Stimulated activated CD8-positive, alpha-beta memory T cell treated with anti-CD3 and anti-CD28 coated beads, Interleukin-7, amount 100 ng/mL, for 4 hours (primary cell): ENCODE measurements around the gene MICAL2.

Experiments used
- DNase-seq, 2 donors: peaks; one replicate each; pipeline ENCODE4 v3.0.0-alpha.2; 2020; ENCODE audit warnings: low read depth in 2 of 2

MICAL2 gene

DNA sequence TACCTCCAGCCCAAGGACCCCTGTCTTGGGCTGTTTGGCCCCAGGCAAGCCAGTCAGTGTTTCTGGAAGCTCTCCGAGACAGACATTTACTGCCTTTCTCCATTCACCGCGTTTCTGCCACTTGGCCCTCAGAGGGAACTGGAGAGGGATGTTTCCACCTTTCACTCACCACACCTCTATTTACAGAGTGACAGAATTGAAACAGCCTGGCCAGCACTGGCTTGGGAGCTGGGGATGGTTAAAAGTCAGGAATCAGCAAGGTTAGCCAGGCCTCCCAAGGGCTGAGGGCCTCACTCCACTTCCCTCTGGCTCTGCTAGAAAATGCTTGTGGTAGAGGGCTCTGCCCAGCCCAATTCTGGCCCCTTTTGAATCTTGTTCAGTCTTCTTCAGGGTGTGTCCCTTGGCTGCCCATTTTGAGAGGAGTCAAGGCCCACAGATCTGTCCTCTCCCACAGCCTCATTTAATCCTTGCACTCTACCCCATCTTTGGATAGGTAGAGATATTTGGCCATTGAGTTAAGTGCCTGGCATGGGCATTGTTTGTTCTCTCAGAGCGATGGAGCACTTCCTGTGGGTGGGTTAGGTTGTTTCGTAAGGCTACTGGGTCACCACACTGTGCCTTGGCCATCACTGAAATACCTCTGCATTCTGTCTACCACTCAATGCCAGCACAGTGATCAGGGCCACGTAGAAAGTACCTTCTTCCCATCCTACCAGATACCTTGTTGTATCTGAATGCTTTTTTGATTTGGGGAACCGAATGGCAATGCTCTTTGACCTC, 119.2 kb downstream of the MICAL2 start:
- no peak for DNase-seq

DNA sequence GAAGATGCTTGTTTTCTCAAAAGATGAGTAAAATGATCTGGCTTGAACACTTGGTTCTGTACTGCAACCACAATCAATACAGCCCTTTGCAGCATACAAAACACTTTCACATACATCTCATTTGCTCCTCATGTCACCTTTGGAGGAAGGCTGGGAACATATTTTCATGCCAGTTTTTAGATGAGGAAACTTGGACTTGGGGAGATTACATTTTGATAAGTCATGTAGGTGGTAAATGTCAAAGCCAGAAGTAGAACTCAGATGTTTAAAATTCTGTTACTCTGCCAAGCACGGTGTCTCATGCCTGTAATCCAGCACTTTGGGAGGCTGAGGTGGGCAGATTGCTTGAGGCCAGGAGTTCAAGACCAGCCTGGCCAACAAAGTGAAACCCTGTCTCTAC, 121.8 kb downstream of the MICAL2 start:
- DNase-seq, result no peak

DNA sequence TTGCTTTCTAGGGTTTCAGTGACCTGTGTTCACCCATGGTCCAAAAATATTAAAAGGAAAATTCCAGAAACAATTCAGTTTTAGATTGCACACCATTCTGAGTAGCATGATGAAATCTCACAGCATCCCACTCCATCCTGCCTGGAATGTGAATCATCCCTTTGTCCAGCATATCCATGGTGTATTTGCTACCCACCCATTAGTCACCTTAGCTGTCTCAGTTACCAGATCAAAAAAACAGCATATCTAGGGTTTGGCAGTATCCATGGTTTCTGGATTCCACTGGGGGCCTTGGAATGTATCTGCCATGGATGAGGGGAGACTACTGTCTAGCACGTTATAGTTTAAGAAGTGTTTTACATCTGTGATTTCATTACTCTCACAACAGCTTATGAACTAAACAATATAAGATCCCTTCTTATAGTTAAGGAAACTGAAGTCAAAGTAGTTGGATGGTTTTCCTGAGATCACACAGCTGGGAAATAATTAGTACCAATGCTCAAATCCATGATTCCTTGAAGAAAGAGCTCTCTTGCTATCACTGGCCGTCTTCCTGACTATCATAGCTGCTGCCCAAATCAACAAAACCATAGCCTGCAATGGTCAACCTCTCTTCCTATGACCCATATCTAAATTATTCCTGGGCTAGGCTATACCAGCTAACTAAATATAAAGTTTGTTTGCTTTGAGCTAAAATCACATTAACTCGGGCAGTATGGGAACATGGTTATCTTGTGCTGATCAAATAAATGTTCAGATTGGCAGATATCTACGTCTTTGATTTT, 122.6 kb downstream of the MICAL2 start:
- DNase-seq, result no peak

DNA sequence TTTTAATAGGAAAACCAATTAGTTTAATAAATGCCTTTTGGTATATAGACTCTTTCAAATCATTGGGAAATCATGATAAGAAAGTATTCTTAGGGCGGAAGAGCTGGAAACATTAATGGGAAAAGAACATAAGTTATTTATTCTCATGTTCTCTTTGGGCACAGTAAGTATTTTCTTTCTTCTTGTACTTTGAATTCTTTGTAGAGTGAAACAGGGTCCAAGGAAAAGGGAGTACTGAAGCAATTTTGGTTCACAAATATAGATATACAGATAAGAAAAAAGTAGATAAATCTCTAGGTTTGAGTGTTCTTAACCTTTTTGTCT, 123.2 kb downstream of the MICAL2 start:
- no peak for DNase-seq

DNA sequence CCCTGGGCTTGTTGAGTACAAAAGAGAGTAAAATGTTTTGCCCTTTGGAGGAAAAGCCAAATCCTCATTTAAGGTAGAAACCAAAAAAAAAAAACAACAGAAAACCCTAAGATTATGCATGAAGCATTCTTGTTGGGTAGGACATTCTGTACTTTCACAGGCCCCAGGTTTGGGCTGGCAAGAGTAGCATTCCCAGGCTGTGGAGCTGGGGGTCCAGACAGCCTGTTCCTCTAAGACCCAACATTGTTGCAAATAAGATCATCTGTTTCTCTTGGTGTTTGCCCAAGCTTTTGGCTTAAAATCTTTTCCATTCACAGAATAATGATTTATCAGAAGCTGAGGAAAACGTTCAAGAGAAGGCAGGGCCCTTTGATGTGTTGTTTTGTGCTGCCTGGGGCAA, 123.8 kb downstream of the MICAL2 start:
- DNase-seq, result no peak

DNA sequence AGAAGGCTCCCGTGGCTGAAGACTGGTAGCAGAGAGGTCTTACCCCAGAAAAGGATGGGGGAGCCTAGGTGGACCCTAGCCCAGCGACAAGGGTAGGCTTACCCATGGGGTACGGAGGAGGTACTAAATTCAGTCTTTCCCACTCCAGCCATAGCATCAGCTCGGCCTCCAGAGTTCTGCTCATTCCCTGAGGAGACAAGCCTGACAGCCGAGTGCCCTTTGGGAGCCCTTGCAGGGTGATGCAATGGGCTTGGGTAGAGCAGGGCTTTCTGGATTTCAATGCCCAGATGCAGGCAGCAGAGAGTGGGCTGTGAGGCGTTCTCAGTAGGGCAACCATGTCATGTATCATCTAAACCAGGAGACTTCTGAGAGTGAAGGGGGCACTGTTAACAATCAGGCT, 124.7 kb downstream of the MICAL2 start:
- DNase-seq, result no peak

DNA sequence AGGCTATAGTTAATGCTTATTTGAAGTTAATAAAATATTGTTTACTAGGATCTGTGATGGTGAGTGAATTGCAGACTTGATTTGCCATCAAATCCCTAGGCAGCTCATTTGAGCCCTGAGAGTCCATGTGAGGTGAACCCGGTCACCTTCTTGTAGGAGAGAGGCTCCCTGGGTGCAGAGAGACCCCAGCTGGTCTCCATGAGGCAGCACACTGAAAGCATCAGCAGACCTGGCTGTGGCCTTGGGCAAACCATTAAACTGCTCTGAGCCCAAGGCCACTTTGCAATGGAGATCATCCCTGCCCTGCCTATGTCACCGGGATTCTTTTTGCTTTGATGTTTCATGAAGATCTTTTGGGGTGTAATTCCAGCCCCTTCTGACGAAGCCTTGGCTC, 125.2 kb downstream of the MICAL2 start:
- DNase-seq, result no peak

DNA sequence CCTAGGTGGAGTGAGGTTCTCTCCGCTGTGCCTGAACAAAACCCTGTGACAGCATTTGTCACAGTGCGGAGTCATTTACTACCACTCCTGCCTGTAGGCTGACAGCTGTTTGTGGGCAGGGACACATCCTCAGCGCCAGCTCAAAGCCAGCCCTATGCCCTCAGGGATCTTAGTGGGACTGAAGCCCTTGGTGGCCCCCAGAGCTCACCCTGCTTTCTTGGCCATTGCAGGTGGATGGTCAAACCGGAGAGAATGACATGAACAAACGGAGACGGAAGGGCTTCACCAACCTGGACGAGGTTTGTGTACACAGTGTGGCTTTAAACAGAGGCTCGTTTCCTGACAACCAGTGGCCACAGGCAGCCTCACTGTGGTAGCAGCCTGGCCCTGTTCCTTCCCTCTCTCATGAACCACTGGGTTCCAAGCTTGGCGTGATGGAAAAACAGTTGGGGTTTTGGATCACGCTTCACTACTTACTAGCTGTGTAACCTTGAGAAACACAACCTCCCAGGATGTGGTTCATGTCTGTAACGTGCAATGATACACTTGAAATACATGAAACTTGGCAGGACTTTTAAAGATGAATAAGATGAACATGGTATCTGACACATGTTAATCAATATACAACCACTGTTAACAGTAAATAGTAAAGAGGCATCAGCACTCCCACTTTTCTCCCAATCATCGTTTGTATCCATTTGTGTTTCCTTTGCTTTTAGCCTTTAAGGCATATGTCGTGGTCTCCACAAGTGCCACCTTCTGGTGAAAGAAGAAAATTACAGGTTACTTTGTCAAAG, 125.8 kb downstream of the MICAL2 start:
- peak; percentile 21 to 27 for DNase-seq

DNA sequence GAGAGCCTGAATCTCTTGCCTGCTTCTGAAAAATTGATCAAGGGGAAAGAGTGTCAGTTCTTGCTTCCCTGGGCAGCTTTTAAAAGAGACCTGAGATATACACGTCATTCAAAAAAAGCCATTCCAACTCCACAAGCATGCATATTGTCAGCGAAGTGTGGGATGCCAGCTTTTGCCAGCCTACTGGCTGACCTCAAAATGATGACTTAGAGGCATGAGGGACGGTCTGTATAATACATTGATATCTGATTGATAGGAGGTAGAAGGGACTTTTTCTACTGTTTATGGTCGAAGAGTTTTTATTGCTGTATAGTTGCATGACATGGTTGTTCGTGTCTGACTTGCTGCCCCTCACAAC, 126.3 kb downstream of the MICAL2 start:
- no peak for DNase-seq

DNA sequence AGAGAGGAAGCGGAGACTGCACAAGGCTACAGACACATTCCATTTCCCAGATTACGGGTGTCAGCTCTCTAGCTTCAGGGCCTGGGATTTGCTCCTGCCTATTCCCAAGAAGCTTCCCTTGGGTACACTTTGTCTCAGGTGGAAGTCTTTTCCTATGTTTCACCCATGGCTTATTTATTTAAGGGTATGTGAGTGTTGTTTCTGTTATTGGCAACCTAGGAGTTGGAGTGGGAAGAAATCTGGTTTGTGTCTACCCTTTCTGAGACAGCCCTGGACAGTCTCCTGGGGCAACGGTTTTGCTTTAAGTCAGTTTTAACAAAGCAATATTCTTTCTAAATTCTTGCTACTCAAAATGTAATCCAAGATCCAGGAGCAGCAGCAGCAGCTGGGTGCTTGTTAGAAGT, 127.0 kb downstream of the MICAL2 start:
- no peak for DNase-seq

DNA sequence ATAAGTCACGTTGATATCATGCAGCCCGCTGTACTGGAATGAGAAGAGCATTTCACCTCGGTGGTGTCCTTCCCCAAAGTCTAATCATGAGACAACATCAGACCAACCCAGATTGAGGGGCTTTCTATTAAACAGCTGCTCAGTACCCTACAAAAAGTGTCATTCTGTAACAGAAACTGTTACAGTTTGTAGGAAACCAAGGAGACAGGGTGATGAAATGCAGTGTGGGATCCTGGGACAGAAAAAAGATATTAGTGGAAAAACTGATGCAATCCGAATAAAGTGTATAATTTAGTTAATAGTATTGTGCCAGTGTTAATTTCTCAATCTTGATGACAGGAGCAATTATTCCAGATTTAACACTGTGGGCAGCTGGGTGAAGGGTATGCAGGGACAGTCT, 128.0 kb downstream of the MICAL2 start:
- no peak for DNase-seq

DNA sequence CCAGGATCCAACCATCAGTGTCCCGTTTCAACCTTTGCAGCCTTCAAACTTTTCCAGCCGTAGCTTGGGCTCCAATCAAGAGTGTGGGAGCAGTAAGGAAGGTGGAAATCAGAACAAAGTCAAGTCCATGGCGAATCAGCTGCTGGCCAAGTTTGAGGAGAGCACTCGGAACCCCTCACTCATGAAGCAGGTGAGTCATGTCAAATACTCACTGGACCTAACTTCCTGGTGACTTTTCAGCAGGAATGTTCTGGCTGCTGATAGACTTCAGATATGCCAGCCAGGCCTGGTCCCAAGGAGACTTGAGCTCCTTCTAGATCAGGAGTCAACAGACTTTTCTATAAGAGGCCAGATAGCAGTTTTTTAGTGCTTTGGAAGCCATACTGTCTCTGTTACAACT, 129.0 kb downstream of the MICAL2 start:
- no peak for DNase-seq

DNA sequence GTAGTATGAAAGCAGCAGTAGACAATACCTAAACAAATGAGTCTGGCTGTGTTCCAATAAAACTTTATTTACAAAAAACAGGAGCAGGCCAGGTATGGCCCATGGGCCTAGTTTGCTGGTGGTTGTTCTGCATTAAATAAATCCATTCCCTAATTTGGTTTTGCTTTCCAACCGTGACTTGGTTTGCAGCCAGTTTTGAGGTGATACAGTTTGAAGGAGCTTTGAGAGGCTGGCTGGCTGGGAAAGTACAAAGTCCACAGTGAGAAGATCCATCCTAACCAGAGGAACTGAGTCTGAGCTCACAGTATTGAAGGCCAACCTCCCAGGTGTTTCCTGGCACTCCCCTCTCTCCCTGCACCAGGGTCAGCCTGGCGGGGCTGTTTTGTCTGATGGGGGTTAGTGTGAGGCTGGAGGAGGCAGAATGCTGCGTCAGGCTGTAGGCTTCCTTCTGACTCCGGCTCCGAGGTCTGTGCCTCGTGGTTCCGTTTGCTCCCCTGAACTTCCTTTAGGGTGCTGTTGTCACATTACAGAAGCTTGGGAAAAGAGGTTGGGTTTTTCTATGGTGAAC, 129.5 kb downstream of the MICAL2 start:
- no peak for DNase-seq

DNA sequence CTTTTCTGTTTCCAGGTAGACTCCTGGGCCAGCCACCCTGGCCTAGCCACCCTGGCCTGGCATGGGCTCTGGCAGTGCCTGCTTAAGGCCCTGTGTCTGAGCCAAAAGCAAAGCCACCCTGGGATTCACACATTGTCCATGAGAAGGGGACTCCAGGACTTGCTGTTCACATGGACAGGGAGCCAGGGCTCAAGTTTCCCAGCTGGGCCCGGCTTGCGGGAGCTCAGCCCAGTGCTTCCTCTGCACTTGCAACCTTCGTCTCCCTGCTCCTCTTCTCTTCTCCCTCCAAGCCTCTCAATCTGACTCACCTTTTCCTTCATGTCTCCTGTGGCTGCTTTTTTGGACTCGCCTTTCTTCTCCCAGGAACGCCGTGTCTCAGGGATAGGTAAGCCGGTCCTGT, 130.3 kb downstream of the MICAL2 start:
- DNase-seq, result no peak

DNA sequence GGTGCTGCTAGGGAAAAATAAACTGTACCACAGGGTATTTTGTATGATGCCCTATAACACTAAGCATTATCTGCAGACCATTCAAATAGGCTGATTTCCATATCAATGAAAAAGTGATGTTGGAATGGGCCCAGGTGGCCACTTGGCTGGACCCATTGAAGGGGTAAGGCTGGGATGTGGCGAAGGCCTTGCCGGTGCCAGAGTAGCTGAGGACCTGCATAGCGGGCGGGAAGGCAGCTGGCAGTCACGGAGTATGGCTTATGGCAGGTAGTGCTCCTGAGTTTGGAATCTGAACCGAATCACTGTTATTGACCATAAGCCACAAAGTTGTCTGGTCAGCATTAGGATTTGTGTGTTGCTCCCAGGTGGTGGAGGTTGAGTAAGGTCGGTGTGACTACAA, 131.0 kb downstream of the MICAL2 start:
- no peak for DNase-seq

DNA sequence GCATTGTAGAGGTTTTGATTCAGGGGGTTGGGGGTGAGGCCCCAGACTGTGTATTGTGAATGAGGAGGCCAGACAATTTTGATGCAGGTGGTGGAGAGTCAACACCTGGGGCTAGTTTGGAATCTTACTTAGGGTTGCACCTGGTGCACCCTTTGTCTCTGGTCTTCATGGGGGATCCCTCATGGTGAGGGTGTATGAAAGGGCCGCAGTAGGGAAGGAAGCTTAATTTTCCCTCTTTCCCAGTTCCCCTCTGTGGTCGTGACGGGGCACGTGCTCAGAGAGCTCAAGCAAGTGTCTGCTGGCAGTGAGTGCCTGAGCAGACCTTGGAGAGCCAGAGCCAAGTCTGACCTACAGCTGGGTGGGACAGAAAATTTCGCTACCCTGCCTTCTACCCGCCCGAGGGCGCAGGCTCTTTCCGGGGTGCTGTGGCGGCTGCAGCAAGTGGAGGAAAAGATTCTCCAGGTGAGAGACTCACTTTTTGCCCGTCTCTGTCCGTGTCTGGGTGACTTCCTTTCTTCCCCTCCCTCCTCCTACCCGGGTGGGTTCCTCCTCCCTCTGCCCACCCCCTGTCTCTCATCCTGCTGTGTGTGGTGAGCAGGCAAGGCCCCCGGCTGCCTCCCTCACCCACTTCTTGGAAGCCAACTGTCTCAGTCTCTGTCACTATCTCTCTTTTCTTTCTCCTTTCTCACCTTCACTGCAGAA, 131.7 kb downstream of the MICAL2 start:
- peak; percentile 25 to 58 for DNase-seq

DNA sequence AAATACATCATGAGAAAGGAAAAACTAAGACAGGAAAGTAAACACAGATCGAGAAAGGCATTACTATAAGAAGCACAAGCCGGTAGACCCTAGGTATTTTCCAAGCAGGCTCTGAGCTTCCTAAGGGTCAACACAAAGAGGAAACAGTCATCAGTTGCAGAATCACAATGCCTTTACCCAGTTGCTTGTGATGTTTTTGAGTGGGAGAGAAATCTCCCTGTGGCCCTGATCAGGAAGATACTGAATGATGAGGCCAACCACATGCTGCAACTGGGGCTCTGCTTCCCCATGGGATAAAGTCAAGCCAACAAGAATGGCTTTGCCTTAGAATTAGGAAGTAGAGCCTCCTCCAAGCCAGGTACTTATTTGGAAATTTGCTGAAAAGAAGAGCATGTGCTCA, 132.6 kb downstream of the MICAL2 start:
- DNase-seq, result no peak

DNA sequence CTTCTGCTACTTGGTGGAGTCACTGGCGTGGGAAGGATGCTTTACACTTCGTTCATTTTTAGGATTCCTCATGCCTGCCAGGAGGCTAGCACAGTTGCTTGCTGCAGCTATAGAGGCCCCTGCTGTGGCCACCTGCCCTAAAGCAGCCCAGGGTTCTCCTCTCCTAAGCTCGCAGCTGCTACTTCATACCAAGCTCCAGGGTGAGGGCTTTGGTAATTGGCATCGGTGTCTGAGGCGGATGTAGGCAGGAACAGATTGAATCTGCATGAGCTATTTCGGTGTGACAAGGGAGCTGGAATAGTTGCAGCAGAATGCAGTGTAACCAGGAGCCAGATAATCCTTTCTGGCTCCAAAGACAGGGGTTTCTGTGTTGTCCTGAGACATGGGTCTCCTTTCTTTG, 133.1 kb downstream of the MICAL2 start:
- no peak for DNase-seq

DNA sequence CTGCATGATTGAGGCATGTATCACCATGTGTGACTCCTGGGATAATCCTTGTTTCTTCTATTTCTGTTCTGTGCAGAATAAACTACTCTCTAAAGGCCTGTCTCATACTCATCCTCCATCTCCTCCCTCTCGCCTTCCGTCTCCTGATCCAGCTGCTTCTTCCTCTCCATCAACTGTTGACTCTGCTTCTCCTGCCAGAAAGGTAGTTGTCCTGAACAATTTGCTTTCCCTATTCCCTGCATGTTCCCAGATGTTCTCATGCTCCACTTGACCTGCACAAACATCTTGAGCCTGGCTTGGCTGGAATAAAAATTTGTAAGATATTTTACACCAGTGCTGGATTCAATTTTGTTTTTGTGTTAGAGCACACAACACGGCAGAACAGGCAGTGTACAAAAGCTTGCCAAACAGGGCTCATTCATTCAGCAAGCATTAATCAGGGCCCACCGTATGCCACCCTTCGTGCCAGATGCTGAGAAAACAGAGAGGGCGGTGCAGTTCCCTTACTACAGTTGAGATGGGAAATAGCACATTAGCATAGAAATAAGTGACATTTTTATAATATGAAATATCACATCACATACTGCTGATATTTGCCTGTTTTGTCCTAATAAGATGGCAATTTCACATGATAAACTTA, 133.6 kb downstream of the MICAL2 start:
- DNase-seq, result no peak

DNA sequence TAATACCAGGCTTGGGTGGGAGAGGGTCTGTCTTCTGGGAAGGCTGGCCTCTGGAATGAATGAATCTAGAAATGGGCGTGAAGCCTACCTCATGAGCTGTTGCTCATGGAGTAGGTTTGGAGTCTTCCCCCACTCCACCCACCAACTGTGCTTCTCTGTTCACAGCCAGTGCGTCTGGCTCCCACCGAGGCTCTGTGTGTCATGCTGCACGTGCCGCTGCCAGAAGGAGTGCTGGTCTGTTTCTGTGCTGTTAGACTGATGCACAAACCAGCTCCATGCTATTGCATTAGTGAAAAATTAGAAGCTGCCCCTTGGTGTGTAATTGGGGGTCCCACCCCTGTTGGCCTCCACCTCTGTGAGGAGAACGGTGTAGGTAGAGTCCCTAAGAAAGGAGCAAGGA, 134.7 kb downstream of the MICAL2 start:
- DNase-seq, result no peak

DNA sequence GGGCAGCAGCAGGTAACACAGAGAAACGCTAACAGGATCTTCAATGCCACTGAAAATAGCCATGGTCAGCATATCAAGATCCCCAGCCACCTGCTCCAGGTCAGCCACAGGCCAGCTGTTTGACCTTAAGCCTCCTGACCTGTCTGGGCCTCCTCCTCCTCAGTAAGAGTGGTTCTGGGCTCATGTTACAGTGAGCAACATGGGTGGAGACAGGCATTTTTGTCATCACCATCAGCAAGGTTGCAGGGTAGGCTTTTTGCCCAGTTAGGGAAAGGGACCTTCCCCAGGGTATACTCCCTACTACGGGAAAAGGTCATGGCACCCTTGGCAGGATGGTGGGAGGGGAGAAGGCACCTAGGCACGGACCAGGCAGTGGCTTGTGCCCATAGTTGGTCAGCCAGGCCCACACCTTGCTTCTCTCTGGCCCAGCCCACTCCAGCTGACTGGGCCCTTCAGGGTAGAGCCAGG, 135.2 kb downstream of the MICAL2 start:
- DNase-seq, result no peak
